GM18498 (cell line): ENCODE measurements around the gene SNX32.

ENCODE experiments used
- ATAC-seq: cut with Tn5 transposase; IDR thresholded peaks from one replicate; pipeline ENCODE4 v1.9.1; 2021; ENCODE audit warnings: mild to moderate bottlenecking, moderate library complexity; ENCODE audit not compliant: unreplicated experiment

SNX32 gene

DNA sequence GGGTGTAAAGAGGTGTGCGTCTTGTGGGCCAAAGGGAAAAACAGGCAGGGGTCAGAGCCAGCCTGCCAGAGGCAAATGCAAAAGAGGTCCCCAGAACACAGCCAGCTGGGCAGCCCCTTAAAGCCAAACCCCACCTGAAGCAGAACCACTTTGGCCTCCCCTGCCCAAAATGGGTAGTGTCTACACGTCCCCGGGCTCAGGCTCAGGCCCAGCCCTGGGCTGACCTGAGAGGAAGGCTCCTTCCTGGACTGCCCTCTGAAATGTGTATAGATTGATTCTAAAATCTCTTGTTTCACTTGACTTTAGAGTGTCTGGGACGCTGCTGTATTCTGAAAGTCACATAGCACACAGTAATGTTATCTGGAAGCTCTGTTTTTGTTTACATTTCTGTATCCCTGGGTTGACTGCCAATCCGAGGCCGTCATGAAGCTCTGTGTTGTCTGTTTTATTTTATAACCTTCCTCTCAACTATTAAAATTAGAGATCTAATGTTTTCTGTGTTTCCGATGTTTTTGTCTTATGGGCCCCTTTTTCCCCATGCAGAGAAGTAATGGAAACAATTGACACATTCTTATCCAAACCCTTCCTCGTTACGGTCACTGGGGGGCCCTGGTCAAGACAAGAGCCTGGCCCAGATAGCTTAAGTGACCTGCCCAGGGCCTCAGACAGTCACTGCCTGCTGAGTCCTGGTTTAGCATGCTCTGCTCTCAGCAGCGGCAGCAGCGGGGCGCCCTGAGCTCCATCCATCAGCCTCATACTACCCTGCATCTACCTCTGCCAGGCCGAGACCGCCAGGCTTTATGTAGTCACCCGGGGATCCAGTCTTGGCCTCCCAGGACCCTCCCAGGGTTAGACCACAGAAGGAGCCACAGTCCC is 36.8 kb upstream of the SNX32 start:
- ATAC-seq = no peak

GRCh38 chr11:65797711-65798110 is 36.1 kb upstream of the SNX32 start:
- ATAC-seq = no peak

- no peak for ATAC-seq
Observed at GRCh38 chr11:65798882-65799281, 34.9 kb upstream of the SNX32 start.

GRCh38 chr11:65801153-65801987 is 32.4 kb upstream of the SNX32 start:
- no peak for ATAC-seq

DNA sequence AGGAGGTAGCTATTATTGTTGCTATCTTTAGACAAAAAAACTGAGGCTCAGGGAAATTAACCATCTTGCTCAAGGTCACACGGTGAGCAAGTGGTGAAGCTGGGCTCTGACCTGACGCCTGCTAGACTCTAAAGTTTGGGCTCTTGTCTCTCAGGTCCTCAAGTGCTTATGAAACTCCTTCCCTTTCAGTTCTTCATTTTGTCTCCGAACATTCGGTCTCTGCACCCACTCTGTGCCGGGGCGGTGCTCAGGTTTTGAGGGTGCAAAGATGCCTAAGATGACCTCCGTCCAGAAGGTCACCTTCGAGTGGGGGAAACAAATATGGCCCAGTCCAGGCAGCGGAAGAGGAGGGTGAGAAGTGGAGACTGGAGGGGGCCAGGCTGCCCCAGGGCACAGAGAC is 30.9 kb upstream of the SNX32 start:
- ATAC-seq = peak; percentile 78

DNA sequence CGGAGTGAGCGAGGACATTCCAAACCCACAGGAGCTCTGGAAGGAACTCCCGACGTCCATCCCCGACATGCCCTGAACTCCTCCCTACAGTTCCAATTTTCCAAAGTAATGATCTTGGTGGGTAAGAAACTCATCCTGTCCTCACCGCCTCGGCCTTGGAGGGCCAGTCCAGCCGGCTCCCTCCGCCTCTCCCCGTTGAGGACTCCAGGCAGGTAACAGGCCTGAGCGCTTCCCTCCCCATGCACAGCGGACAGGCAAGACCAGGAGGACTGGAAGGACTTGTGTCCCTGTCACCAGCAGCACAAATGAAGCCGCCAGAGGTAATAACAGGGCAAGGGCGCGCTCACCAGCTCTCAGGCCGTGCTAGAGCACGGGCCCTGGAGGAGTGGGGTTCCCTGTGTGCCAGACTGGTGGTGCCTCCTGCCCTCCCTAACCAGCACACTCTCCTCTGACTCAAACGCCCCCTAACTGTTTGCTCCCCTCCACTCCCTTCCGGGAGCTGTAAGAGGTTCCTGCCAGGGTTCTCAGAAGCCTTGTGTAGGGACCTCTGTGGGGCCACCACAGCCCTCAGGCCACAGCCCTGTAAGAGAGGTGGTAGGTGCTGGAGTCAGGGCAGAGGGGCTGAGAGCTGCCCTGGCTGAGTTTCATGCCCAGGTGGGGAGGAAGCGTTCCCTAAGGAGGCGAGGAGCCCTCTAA is 29.8 kb upstream of the SNX32 start:
- ATAC-seq = no peak

DNA sequence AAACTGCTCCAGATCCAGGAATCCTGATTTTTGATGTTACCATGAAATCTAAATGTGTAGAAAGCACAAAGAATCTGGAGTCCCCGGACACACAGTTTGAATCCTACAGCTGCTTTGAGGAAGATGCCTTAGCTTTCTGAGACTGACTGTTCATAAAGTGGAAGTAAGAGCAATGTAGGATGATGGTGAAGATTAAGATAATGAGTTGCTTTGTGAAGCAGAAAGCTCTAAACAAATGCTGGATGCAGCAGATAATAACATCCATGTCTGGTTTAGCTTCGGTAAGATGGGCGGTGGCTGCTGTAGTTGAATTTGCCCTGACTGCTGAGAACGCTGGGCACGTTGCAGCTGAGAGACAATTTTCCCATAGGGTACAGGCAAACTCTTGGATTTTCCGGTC is 26.8 kb upstream of the SNX32 start:
- ATAC-seq = no peak

DNA sequence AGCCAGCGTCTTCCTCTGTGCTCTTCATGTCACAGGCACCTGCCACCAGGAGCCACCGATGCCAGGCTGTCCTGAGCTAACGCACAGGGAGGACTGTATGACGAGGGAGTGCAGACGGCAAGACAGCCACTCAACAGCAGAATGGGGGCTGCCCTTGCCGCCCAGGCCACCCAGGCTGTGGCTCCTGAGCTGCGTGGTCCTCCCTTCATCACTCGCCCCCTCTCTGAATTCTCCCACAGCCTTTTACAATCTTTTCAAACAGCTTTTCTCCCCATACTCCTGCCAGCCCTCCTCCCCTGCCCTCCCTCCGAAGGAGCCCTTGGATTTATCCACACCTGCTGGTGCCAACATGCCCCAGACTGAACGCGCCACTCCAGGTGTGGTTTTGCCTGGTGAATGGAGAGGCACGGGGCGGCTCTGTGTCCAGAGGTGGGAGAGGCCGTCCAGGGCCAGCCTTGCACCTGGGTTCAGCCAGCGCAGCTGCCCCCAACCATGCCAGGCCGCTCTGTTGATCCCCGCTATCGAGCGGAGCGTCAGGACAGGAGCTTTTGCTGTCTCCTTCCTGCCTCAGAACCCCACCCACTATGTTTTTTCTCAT is 24.9 kb upstream of the SNX32 start:
- ATAC-seq = no peak

GRCh38 chr11:65809496-65809895 is 24.3 kb upstream of the SNX32 start:
- no peak for ATAC-seq

DNA sequence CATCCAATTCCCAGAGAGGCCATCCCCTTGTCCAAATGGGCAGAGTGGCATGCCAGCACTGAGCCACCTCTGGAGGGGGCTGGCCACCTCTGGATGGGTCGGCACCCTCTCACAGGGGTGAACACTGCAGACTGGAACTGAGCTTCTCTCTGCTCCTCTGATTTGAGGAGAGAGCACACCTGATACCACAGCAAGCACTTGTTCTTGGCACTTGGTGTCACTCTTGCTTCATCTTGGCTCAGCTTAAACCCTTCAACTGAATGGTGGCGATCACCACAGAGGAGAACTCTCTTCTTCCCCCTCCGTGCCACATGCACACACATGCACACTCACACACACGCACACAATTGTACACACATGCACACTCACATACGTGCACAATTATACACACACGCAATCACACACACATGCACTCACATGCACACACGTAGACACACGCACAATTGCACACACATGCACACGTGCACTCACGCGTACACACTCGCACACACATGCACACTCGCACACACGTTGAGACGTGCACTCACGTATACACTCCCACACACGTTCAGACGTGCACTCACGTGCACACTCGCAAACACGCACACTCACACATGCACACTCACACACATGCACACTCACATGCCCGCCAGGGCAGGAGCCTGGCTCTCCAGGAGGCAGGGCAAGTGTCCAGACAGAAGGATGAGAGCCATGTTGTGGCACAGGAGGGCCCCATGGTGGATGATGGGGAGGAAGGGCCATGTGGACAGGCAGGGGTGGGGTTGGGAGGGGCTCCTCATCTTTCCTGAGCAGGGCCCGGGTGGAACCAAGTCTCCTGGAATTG is 23.5 kb upstream of the SNX32 start:
- no peak for ATAC-seq

GRCh38 chr11:65811764-65812475 is 21.8 kb upstream of the SNX32 start:
- no peak for ATAC-seq

- no peak for ATAC-seq
Observed at GRCh38 chr11:65814131-65814985, 19.4 kb upstream of the SNX32 start.

- ATAC-seq = no peak
Observed at GRCh38 chr11:65814986-65815565, 18.7 kb upstream of the SNX32 start.

DNA sequence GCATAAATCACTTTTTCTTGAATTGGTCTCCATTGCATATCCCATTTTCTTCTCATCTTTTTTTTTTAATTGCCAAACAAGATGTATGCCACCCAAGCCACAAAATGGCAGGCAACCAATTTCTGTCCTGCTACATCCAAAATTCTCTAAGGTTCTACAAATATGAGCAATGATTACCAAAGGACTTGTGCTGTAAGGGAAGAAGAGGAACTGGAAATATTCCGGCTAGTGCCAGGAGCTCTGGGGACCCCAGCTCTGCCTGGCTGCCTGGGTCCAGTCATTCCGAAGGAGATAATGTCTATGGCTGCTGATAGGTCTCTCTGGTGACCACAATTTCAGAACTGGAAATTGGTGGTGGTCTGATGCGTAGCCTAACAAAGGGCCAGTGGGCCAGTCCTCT is 17.1 kb upstream of the SNX32 start:
- ATAC-seq = no peak

DNA sequence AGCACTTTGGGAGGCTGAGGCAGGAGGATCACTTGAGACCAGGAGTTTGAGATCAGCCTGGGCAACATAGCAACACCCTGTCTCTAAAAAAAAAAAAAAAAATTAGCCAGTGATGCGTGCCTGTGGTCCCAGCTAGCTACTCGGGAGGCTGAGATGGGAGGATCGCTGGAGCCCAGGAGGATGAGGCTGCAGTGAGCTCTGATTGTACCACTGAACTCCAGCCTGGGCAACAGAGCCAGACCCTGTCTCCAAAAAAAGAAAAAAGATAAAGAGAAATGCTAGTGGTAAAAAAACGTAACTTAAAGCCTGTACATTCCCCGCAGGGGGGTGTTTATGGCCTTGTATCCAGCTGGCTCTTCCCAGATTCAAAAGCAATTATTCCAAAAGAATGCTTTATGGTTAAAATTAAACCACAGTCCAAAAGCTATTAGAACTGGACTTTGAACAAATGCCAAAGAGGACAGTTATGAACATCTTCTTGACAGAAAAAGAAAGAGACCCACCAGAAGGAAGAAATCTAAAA is 16.4 kb upstream of the SNX32 start:
- ATAC-seq = no peak

GRCh38 chr11:65817835-65818680 is 15.7 kb upstream of the SNX32 start:
- ATAC-seq = peak; percentile 81

GRCh38 chr11:65821107-65821506 is 12.7 kb upstream of the SNX32 start:
- no peak for ATAC-seq
